Fibroblast of skin of abdomen (primary cell): ENCODE results near the gene SLC22A14. TPM values are rescaled to one million over a fixed set of nuclear protein-coding genes. Genes with fewer than 3 reads are reported as not detected.
"Not testable (repeated sequence)": the region's sequence is repeated elsewhere in the genome, so short reads cannot be mapped to it uniquely, and the experiment has no call there.

Source experiments
- DNase-seq: peaks from one replicate; pipeline ENCODE4 v3.0.0-alpha.2; 2013
- polyA plus RNA-seq, 2 experiments: library from polyadenylated mRNA; unstranded; fragments of 120-200 nt; gene quantifications; one replicate each; pipeline ENCODE4 v1.2.1, GENCODE V29; 2013; ENCODE audit not compliant: insufficient read length in 2 of 2

The SLC22A14 gene, protein sequence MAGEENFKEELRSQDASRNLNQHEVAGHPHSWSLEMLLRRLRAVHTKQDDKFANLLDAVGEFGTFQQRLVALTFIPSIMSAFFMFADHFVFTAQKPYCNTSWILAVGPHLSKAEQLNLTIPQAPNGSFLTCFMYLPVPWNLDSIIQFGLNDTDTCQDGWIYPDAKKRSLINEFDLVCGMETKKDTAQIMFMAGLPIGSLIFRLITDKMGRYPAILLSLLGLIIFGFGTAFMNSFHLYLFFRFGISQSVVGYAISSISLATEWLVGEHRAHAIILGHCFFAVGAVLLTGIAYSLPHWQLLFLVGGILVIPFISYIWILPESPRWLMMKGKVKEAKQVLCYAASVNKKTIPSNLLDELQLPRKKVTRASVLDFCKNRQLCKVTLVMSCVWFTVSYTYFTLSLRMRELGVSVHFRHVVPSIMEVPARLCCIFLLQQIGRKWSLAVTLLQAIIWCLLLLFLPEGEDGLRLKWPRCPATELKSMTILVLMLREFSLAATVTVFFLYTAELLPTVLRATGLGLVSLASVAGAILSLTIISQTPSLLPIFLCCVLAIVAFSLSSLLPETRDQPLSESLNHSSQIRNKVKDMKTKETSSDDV
- 0.14 TPM for polyA plus RNA-seq (2013, experiment 1 of 2; ENCODE audit: insufficient read length)
- 0.15 TPM for polyA plus RNA-seq (2013, experiment 2 of 2; ENCODE audit: insufficient read length)

DNA sequence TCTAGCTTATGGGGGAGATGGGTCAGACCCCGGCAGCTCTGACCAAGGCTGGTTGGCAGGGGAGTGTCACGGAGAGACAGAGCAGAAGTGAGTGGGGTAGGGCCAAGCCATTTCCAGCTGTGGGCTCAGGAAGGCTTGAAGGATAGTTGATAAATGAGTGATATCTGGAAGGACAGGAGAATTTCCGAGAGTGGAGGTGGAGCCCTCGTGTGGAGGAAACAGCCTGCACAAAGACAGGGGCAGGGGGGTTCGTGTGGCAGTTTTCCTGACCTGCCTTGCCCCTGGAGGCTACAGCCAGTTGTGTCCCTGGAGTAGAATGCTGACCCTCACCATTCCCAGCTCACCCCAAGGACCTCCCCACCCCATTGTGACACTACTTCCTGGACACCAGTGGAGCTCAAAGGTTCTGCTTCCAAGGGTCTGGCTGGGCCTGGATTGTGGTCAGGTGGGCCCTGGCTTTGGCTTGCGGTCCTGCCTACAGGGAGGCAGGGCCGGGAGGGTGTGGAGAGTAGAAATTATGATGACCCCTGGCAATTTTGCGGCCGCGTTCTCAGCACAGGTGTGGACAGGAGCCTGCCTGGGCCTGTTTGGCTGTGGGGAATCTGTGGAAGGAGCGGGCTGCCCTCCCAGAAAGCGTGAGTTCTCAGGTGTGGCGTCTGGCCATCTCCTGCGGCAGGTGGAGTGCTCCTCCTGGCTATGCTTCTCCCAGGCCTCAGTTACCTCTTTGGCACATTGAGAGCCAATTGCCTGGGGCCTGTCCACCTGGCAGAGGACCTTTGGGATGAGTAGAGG is at the start of gene SLC22A14:
Gene SLC22A14 (plus strand): TSS at position 400 of the 792 bp plus-strand sequence. CDS start 23,733 bp downstream, outside the sequence.
- no peak for DNase-seq

GRCh38 chr3:38232701-38233100 is 49.4 kb upstream of the SLC22A14 start:
- DNase-seq, result no peak

GRCh38 chr3:38235466-38235865 is 46.6 kb upstream of the SLC22A14 start:
- DNase-seq, result no peak

GRCh38 chr3:38238416-38239008 is 43.6 kb upstream of the SLC22A14 start:
- no peak for DNase-seq

- not testable (repeated sequence) for DNase-seq
Observed at GRCh38 chr3:38242812-38243211, 39.3 kb upstream of the SLC22A14 start.

DNA sequence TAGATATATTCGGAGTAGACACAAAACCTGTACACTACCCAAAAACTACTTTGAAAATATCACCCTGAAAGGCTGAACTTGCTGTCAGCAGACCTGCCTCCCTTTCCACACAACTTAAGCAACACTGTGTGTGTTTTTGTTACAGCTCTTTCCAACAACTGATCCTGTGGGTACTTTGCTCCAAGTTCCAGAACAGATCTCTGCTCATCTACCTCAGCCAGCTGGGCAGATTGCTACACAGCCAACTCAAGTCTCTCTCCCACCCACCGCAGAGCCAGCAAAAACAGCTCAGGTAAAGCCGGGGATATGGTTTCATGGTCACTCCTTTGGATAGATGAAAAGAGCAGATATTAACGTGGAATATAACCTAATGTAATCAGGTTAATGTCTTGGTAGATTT is 36.2 kb upstream of the SLC22A14 start:
- DNase-seq, result no peak

DNA sequence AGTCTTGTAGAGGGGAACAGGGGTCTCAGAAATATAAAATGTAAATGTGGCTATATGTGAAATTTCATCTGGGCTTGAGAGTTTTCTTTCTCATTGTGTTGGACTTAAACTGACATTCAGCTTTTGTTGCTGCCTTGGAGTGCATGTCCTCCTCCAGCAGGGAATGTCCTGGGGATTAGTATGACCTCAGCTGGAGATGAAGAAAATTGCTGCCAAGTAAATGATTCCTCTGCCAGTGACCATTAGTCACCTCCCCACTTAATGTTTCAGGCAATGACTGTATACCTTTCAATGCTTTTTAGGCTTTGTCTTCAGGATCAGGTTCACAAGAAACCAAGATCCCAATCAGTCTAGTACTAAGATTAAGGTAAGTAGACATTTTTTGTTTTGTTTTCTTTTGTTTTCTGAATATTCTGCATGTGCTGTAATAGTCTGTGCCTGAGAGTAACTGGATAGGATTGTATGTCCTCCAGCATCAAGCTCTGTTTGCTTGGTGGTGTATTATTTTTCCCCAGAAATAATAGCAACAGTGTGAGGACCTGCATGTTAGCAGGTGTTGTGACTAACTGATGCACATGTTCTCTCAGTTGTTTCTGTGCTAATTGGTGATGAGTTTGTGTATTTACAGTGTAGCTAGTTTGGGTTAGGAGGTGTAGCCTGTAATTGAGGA is 34.6 kb upstream of the SLC22A14 start:
- peak; percentile 83 for DNase-seq

DNA sequence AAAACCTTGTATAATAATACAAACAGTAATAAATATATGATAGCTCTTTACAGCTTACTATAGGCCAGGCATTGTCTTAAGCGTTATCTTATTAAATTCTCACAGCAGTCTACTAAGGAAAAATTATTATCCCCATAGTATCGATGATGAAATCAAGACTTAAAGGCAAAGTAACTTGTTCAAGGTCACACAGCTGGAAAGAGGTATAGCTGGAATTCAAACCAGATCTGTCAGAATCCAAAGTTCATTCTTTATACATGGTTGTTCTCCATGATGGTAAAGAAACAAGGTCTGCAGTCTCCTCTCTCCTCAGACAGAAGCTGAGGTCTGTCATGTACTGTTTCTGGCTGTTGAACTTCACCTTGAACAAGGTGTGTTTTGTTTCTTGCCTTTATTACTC is 31.9 kb upstream of the SLC22A14 start:
- no peak for DNase-seq

DNA sequence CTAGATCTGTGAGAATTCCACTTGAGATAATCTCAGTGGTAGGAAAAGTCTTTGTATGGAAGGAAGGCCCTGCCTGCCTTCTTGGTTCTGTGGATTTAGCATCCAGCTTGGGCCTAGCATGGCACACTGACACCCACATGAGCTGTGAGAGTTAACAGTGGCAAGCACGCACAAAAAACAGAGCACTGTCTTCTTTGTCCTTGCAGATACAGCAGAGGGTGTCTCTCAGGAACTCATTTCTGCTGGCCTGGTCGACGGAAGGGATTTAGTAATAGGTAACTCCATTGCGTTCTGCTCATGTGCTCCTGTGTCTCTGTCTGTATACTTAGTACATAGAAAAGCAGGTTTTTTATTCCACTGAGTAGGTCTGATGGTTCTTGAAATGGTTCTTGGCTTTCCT is 30.9 kb upstream of the SLC22A14 start:
- no peak for DNase-seq

DNA sequence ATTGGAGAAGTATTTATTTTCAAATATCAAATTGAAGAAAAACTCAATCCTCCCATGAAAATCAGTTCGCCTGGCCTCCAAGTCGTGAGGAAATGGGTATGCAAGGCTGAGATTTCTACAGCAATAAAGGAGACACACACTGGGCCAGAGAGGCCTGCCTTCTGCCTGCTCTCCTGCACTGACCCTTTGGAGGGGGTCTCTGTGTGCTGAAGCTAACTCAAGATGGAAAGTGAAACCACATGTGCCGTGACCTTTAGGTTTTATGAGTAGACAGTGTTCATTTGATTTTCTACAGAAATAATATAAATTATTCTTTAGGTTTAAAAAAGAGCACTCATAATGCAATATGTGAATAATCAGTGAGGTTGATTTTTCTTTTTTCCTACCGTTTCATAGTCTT is 28.4 kb upstream of the SLC22A14 start:
- DNase-seq, result no peak

DNA sequence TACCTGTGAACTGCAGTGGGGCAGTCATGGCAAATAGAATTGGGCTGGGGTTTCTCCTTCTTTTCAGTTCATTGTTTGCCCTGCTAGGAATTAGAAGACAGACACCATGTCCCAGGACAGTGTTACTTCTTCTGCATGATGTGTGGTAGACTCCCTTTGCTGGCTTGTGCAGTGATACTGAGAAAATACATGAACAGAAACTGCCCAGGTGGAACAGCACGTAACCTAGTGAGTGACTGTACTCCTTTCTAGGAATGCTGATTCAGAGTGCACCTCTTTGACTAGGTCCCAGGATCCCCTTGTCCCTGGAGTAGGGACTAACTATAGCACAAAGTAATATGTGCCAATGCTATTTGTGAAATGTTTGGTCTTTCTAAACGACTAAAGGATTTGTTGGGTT is 27.2 kb upstream of the SLC22A14 start:
- no peak for DNase-seq

DNA sequence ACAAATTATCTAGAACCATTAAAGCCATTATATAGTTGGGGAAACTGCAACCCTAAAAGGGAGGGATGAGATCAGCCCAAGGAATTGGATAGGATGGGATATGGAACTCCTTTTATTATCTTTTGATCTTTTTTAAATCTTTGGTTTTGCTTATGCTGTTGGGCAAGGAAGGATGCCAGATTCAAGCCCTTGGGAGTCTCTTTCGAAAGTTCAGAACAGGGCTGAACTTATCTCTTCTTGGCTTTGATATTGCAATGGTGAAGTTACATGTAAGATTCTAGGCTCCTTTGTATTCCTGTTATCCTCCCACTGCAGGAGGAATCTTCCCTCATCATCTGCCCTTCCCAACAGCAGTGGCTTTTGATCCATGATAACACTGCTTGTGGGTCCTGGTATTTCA is 26.5 kb upstream of the SLC22A14 start:
- DNase-seq, result no peak

GRCh38 chr3:38257583-38257982 is 24.5 kb upstream of the SLC22A14 start:
- DNase-seq, result no peak

DNA sequence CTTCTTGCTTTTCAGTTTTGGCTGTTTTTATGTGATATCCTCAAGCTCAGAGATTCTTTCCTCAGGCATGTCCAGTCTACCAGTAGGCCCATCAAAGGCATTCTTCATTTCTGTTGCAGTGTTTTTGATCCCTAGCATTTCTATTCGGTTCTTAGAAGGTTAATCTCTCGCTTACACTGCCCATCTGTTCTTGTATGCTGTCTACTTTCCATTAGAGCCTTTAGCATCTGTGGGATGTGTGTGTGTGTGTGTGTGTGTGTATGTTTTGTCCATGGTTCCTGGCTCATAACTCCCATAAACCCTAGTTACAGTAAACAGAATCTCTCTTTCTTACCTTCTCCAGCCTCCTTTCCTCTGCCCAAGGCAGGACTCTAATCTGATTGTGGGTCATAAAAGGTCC is 21.6 kb upstream of the SLC22A14 start:
- no peak for DNase-seq

GRCh38 chr3:38264353-38264771 is 17.7 kb upstream of the SLC22A14 start:
- DNase-seq, result no peak

GRCh38 chr3:38264779-38265178 is 17.3 kb upstream of the SLC22A14 start:
- DNase-seq, result no peak

GRCh38 chr3:38265604-38266307 is 16.3 kb upstream of the SLC22A14 start, which contains the start of gene SLC22A13:
TSS of gene SLC22A13 (plus strand) at chr3:38265812. CDS start at chr3:38265861, 49 bp downstream.
- no peak for DNase-seq

DNA sequence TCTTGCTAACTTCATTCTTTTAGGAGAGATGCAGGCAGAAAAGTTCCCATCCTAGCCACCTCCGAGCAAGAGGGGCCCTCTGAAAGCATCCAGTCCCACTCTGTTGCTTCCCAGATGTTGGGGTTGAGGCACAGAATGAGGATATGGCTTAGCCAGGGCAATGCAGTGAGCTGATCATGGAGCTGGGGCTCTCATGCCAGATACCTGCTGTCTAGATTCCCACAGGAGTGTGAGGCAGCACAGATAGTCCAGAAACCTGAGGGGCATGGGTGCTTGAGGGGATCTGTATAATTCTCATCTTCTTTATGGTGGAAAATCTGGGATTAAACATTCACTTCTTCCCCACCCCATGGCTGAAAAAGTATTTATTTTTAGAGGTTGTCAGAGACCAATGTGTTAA is 15.3 kb upstream of the SLC22A14 start:
- DNase-seq, result no peak

DNA sequence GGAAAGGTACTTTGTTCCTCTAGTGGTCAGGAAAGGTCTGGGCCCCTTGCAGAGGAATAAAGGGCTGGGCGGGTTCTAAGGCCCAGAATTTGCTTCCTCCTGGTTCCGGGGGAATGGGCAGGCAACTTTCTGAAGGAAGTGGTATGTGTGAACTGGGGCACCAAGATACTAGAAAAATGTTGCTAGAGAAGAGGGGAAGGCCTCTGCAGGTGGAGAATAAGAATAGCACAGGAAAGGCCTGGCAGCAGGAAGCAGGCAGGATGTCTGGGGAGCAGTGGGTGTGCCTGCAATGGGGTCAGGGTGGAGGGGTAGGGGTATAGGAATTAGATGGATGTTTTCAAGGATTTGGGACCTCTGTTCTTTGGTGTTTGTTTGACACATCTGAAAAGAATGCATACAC is 14.4 kb upstream of the SLC22A14 start:
- no peak for DNase-seq

DNA sequence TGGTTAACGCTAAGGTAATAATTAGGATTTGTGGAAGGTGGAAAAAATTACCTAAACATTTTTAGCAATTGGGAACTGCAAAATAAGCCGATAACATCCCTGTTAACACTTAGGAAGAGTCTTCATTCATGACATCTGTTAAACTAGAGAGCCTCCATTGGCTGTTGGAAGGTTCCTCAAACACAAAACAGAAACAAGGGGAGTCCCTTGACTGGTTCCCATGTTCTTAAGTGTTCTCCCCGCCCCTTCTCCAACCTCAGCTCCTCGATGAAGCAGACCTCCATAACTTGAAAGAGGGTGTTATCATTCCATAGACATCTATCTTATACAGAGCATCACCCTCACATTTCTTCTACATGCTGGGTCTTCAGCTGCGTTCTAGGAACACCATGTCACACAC is 14.0 kb upstream of the SLC22A14 start:
- no peak for DNase-seq

- DNase-seq, result no peak
Observed at GRCh38 chr3:38268522-38268921, 13.6 kb upstream of the SLC22A14 start.
